Heart left ventricle (tissue), 16 donors: ENCODE data around the gene TRIM44. TPM values are rescaled to one million over a fixed set of nuclear protein-coding genes. Genes with fewer than 3 reads are reported as not detected.
"Not testable (repeated sequence)": the region's sequence is repeated elsewhere in the genome, so short reads cannot be mapped to it uniquely, and the experiment has no call there.

Experiments
- ATAC-seq, 4 donors: fragments of 200-7000 bp; cut with Tn5 transposase; one replicate each; pipeline ENCODE4 v1.9.1; 2020 to 2022; ENCODE audit warnings: moderate library complexity in 4 of 4, mild to moderate bottlenecking in 3 of 4, moderate number of reproducible peaks in 1 of 4
- DNase-seq, 5 donors: peaks; one replicate each; pipeline ENCODE4 v3.0.0-alpha.2; 2020
- H3K27ac ChIP-seq, 12 donors: fragments of 200-600 bp; sonication (generic) in 4 of 12; one replicate each; pipeline versions ENCODE4 v1.5.0 to v1.8.0; 2016 to 2022; ENCODE audit warnings: mild to moderate bottlenecking in 2 of 12
- H3K27me3 ChIP-seq, 9 donors: fragments of 200-600 bp; sonication (generic) in 2 of 9; one replicate each; pipeline versions ENCODE4 v1.5.1 to v1.8.0; 2016 to 2022; ENCODE audit warnings: mild to moderate bottlenecking in 3 of 9
- H3K36me3 ChIP-seq, 9 donors: fragments of 200-600 bp; sonication (generic) in 2 of 9; one replicate each; pipeline versions ENCODE4 v1.5.0 to v1.8.0; 2018 to 2022; ENCODE audit warnings: mild to moderate bottlenecking in 2 of 9
- H3K4me1 ChIP-seq, 12 donors: fragments of 200-600 bp; sonication (generic) in 4 of 12; one replicate each; pipeline versions ENCODE4 v1.5.0 to v1.8.0; 2016 to 2022; ENCODE audit warnings: mild to moderate bottlenecking in 3 of 12
- H3K4me3 ChIP-seq, 12 donors: fragments of 200-600 bp; sonication (generic) in 4 of 12; one replicate each; pipeline versions ENCODE4 v1.5.0 to v1.8.0; 2017 to 2022; ENCODE audit warnings: mild to moderate bottlenecking in 9 of 12, moderate library complexity in 4 of 12
- H3K9me3 ChIP-seq, 12 donors: fragments of 200-600 bp; sonication (generic) in 4 of 12; one replicate each; pipeline versions ENCODE4 v1.5.0 to v1.8.0; 2016 to 2022; ENCODE audit warnings: mild to moderate bottlenecking in 1 of 12
- CTCF ChIP-seq, 12 donors: fragments of 200-600 bp; sonication (generic) in 4 of 12; IDR thresholded peaks; one replicate each; pipeline versions ENCODE4 v1.5.0 to v1.8.0; 2018 to 2022; ENCODE audit warnings: antibody characterized with exemption in 12 of 12, mild to moderate bottlenecking in 5 of 12
- POLR2A ChIP-seq, 2 donors: fragments of 450-650 bp; IDR thresholded peaks; one replicate each; pipeline ENCODE4 v1.6.1; 2017; ENCODE audit warnings: antibody characterized with exemption in 2 of 2, mild to moderate bottlenecking in 2 of 2, moderate library complexity in 2 of 2
- WGBS, 4 donors: extraction: QIAGEN DNeasy Blood & Tissue Kit in 2 of 4; methylation state at CpG; one replicate each; pipeline versions ENCODE4 v1.1.5 to v1.1.7; 2013 to 2018; 5-methylcytosine and 5-hydroxymethylcytosine counted together
- intact Hi-C, 10 donors: fragments of 100-400 bp; cut with DNase I; formaldehyde crosslinking; loops; one replicate each; pipeline versions ENCODE4 v1.11.1 to v1.14.2; 2022
- polyA plus RNA-seq, 2 donors: library from polyadenylated mRNA; stranded (reverse); fragments of 200-250 nt; gene quantifications; one replicate each; pipeline ENCODE4 v1.2.3, GENCODE V29; 2013
- total RNA-seq, 9 donors: library from RNA; depleted of rRNA in 2 of 9; stranded (reverse); fragments of >200 nt in 2 of 9; fragmentation: NEBNext Ultra II Directional in 3 of 9; extraction: Animal tissue kit (Norgen Biotek cat#: 25700) in 3 of 9; gene quantifications; one replicate each; pipeline versions ENCODE4 v1.1.0 to v1.2.4, GENCODE V29; 2016 to 2023
- donor health status: ischemic (EF 13 %, LVEDD 7.1; RV severe dilation, severe dysfunction).
- donor health status: healthy with polysubstance abuse.
- donor health status: DM: no; HTN: yes; CAD: no.
- donor health status: DM: no; HTN: no; CAD: no.
- donor health status: ischemic (EF 25% LVEDD 6.9; RV normal size, moderate dysfunction).
- donor health status: ischemic (EF 25% LVEDD 5.7; RV mildly dilated, moderate dysfunction).
- donor health status: healthy.
- donor health status: DM: yes; HTN: yes; CAD: no.
- donor health status: ischemic (EF 35%, LVEDD 5.7; RV mildly dilated, moderate dysfunction).
- donor health status: nonischemic (EF 11% LVEDD 7.7; RV severe dilation, severe dysfunction).
- donor health status: DM: yes; HTN: yes; CAD: no.
- donor health status: PGD.
- donor health status: ischemic (EF 29% LVEDD 5.4; RV normal size, mild dysfunction).
- donor health status: nonischemic (EF 23%, LVEDD 6.1; RV moderate dilation, normal function).

Gene TRIM44
- total and polyA plus RNA-seq, 11 donors: 7.9 to 55.3 (median 44.1) TPM

GRCh38 chr11:35859301-35859700 is 196.7 kb downstream of the TRIM44 start:
- no peaks in the 10 kb centered on the region for H3K4me1 ChIP-seq
- peaks cover 0 to 4% (median 0%) of the 10 kb centered on the region in 12 donors for H3K9me3 ChIP-seq
- H3K4me3 ChIP-seq: no peak overlapping the region
- H3K36me3 ChIP-seq: no peaks in the 10 kb centered on the region
- DNase-seq (no peak), ATAC-seq (no peak)
- intact Hi-C loops: loop anchor here in 1 of 10 donors (10.0 kb wide), 1 partner anchor 56 kb away; no protein-coding TSS in a partner anchor
- no peak for TF ChIP-seq POLR2A (IDR thresholded peaks at IDR 0.05)
- WGBS, 4 donors: 81 to 89% (median 86%) methylated on average over 2 of the region's 2 CpGs
- no peak overlapping the region for H3K27ac ChIP-seq
- no peaks in the 10 kb centered on the region for H3K27me3 ChIP-seq

GRCh38 chr11:35860194-35860593 is 197.6 kb downstream of the TRIM44 start:
- H3K36me3 ChIP-seq, DNase-seq, H3K27ac ChIP-seq, H3K4me1 ChIP-seq, ATAC-seq, H3K27me3 ChIP-seq, intact Hi-C loops, H3K9me3 ChIP-seq, H3K4me3 ChIP-seq: not testable (repeated sequence)
- 97 to 100% (median 98%) methylated on average over 3 of the region's 3 CpGs for WGBS, 4 donors

- TF ChIP-seq POLR2A (IDR thresholded peaks at IDR 0.05) (no peak), CTCF (IDR thresholded peaks at IDR 0.05) (no peak)
- WGBS, 4 donors: 96 to 98% (median 97%) methylated on average over 15 of the region's 15 CpGs
Measured at GRCh38 chr11:35861191-35861590, 198.6 kb downstream of the TRIM44 start.

GRCh38 chr11:35862666-35863065 is 200.1 kb downstream of the TRIM44 start:
- Histone ChIP-seq H3K4me1 (no peaks in the 10 kb centered on the region), H3K36me3 (no peaks in the 10 kb centered on the region), H3K27ac (no peak overlapping the region), H3K9me3 (peaks cover 0 to 10% (median 1%) of the 10 kb centered on the region in 12 donors), H3K4me3 (no peak overlapping the region), H3K27me3 (no peaks in the 10 kb centered on the region)
- intact Hi-C loops: no loop called here
- ATAC-seq: no peak
- TF ChIP-seq CTCF (IDR thresholded peaks at IDR 0.05): no peak
- no peak for TF ChIP-seq POLR2A (IDR thresholded peaks at IDR 0.05)
- DNase-seq: no peak
- WGBS, 4 donors: 44 to 54% (median 48%) methylated on average over 3 of the region's 3 CpGs

More at GRCh38 chr11:35861191-35861590, 198.6 kb downstream of the TRIM44 start:
- H3K4me3 ChIP-seq: no peak overlapping the region
- ATAC-seq (no peak), DNase-seq (no peak)
- H3K27me3 ChIP-seq: no peaks in the 10 kb centered on the region
- H3K9me3 ChIP-seq: peaks cover 0 to 4% (median 0%) of the 10 kb centered on the region in 12 donors
- no peaks in the 10 kb centered on the region for H3K36me3 ChIP-seq
- H3K27ac ChIP-seq: no peak overlapping the region
- no peaks in the 10 kb centered on the region for H3K4me1 ChIP-seq
- intact Hi-C loops: no loop called here

GRCh38 chr11:35864131-35864530 is 201.6 kb downstream of the TRIM44 start:
- no peaks in the 10 kb centered on the region for H3K27me3 ChIP-seq
- no peak for ATAC-seq

More at GRCh38 chr11:35864131-35864530, 201.6 kb downstream of the TRIM44 start:
- H3K27ac ChIP-seq: no peak overlapping the region
- DNase-seq: no peak
- no peaks in the 10 kb centered on the region for H3K4me1 ChIP-seq
- H3K4me3 ChIP-seq: no peak overlapping the region
- intact Hi-C loops: no loop called here
- 78 to 82% (median 78%) methylated on average over 2 of the region's 2 CpGs for WGBS, 4 donors
- H3K9me3 ChIP-seq: peaks cover 0 to 25% (median 13%) of the 10 kb centered on the region in 12 donors
- no peaks in the 10 kb centered on the region for H3K36me3 ChIP-seq
- TF ChIP-seq CTCF (IDR thresholded peaks at IDR 0.05): no peak
- TF ChIP-seq POLR2A (IDR thresholded peaks at IDR 0.05): no peak
